ENCODE results near the gene USP22.

USP22 gene

GRCh38 chr17:21037117-21037803, 5.6 kb downstream of the USP22 start:
- no peak overlapping the region for H3K4me3 Mint-ChIP-seq
- peak overlapping the region; percentile 36 for H3K27ac Mint-ChIP-seq
- no peaks in the 10 kb centered on the region for H3K27me3 Mint-ChIP-seq
- peaks cover 44% of the 10 kb centered on the region for H3K36me3 Mint-ChIP-seq
- no peaks in the 10 kb centered on the region for H3K9me3 Mint-ChIP-seq
- peaks cover 76% of the 10 kb centered on the region for H3K4me1 Mint-ChIP-seq
- CTCF ChIA-PET, result interaction anchor here (1.1 kb wide), 1 partner anchor 62 kb away, joined by 3 read pairs; no protein-coding TSS in a partner anchor
- no peak for DNase-seq

- H3K4me3 Mint-ChIP-seq, result peak overlapping the region; percentile 23
- no peaks in the 10 kb centered on the region for H3K27me3 Mint-ChIP-seq
- no peaks in the 10 kb centered on the region for H3K9me3 Mint-ChIP-seq
- CTCF ChIA-PET, result interaction anchor here (1.1 kb wide), 1 partner anchor 63 kb away, joined by 3 read pairs; no protein-coding TSS in a partner anchor
- DNase-seq, result no peak
- H3K27ac Mint-ChIP-seq, result peak overlapping the region; percentile 84
- peaks cover 43% of the 10 kb centered on the region for H3K36me3 Mint-ChIP-seq
- peaks cover 83% of the 10 kb centered on the region for H3K4me1 Mint-ChIP-seq
Observed at GRCh38 chr17:21036361-21036881, 6.4 kb downstream of the USP22 start.

- no peaks in the 10 kb centered on the region for H3K9me3 Mint-ChIP-seq
- H3K27me3 Mint-ChIP-seq, result no peaks in the 10 kb centered on the region
- peaks cover 41% of the 10 kb centered on the region for H3K36me3 Mint-ChIP-seq
- H3K4me1 Mint-ChIP-seq, result peaks cover 82% of the 10 kb centered on the region
- CTCF ChIA-PET, result interaction anchor here (2.1 kb wide), 1 partner anchor 8 kb away, joined by 17 read pairs; the partner anchor contains the start of gene USP22
- H3K27ac Mint-ChIP-seq, result peak overlapping the region; percentile 84
- H3K4me3 Mint-ChIP-seq, result peak overlapping the region; percentile 71
- no peak for DNase-seq
Observed at GRCh38 chr17:21035406-21035805, 7.4 kb downstream of the USP22 start.

GRCh38 chr17:21034340-21035235, 8.2 kb downstream of the USP22 start:
- Mint-ChIP-seq H3K27me3 (no peaks in the 10 kb centered on the region), H3K27ac (peak overlapping the region; percentile 84), H3K9me3 (no peaks in the 10 kb centered on the region), H3K4me1 (peaks cover 81% of the 10 kb centered on the region), H3K4me3 (peak overlapping the region; percentile 71), H3K36me3 (peaks cover 40% of the 10 kb centered on the region)
- DNase-seq, result peak; percentile 66
- CTCF ChIA-PET, result interaction anchor here (1.0 to 2.1 kb wide), 2 partner anchors 9 to 244 kb away, joined by 3 to 17 read pairs; partner anchors contain the start of gene USP22

- peaks cover 84% of the 10 kb centered on the region for H3K4me1 Mint-ChIP-seq
- DNase-seq, result no peak
- H3K4me3 Mint-ChIP-seq, result peak overlapping the region; percentile 71
- no peaks in the 10 kb centered on the region for H3K27me3 Mint-ChIP-seq
- H3K27ac Mint-ChIP-seq, result peak overlapping the region; percentile 84
- peaks cover 47% of the 10 kb centered on the region for H3K36me3 Mint-ChIP-seq
- CTCF ChIA-PET, result interaction anchor here (0.7 to 2.1 kb wide), 2 partner anchors 10 to 1385 kb away, joined by 4 to 17 read pairs; partner anchors contain the start of genes ALDH3A2 and USP22
- H3K9me3 Mint-ChIP-seq, result no peaks in the 10 kb centered on the region
Observed at GRCh38 chr17:21033350-21033749, 9.5 kb downstream of the USP22 start.

- Mint-ChIP-seq H3K27ac (no peak overlapping the region), H3K27me3 (no peaks in the 10 kb centered on the region), H3K4me3 (no peak overlapping the region), H3K9me3 (no peaks in the 10 kb centered on the region), H3K36me3 (peaks cover 50% of the 10 kb centered on the region), H3K4me1 (peaks cover 80% of the 10 kb centered on the region)
- CTCF ChIA-PET, result interaction anchor here (0.6 to 1.7 kb wide), 3 partner anchors 12 to 283 kb away, joined by 3 to 5 read pairs (median 3); partner anchors contain the start of gene USP22
- no peak for DNase-seq
Observed at GRCh38 chr17:21031756-21032396, 10.9 kb downstream of the USP22 start.

- Mint-ChIP-seq H3K4me3 (no peak overlapping the region), H3K36me3 (peaks cover 47% of the 10 kb centered on the region), H3K27ac (no peak overlapping the region), H3K9me3 (no peaks in the 10 kb centered on the region), H3K27me3 (no peaks in the 10 kb centered on the region), H3K4me1 (peaks cover 69% of the 10 kb centered on the region)
- DNase-seq, result no peak
- CTCF ChIA-PET, result interaction anchor here (1.7 kb wide), 1 partner anchor 13 kb away, joined by 5 read pairs; the partner anchor contains the start of gene USP22
Observed at GRCh38 chr17:21030375-21030774, 12.4 kb downstream of the USP22 start.

GRCh38 chr17:21029515-21029914, 13.3 kb downstream of the USP22 start:
- H3K4me1 Mint-ChIP-seq, result peaks cover 68% of the 10 kb centered on the region
- peaks cover 48% of the 10 kb centered on the region for H3K36me3 Mint-ChIP-seq
- no peaks in the 10 kb centered on the region for H3K27me3 Mint-ChIP-seq
- DNase-seq, result no peak
- CTCF ChIA-PET, result no interaction called here
- no peaks in the 10 kb centered on the region for H3K9me3 Mint-ChIP-seq
- H3K27ac Mint-ChIP-seq, result no peak overlapping the region
- no peak overlapping the region for H3K4me3 Mint-ChIP-seq

GRCh38 chr17:21029036-21029435, 13.8 kb downstream of the USP22 start:
- H3K4me3 Mint-ChIP-seq, result no peak overlapping the region
- H3K27ac Mint-ChIP-seq, result peak overlapping the region; percentile 45
- no peak for DNase-seq
- peaks cover 68% of the 10 kb centered on the region for H3K4me1 Mint-ChIP-seq
- H3K27me3 Mint-ChIP-seq, result no peaks in the 10 kb centered on the region
- CTCF ChIA-PET, result interaction anchor here (1.2 kb wide), 1 partner anchor 13 kb away, joined by 3 read pairs; no protein-coding TSS in a partner anchor
- H3K9me3 Mint-ChIP-seq, result no peaks in the 10 kb centered on the region
- H3K36me3 Mint-ChIP-seq, result peaks cover 49% of the 10 kb centered on the region

GRCh38 chr17:21028192-21028591, 14.6 kb downstream of the USP22 start:
- H3K27me3 Mint-ChIP-seq, result no peaks in the 10 kb centered on the region
- H3K36me3 Mint-ChIP-seq, result peaks cover 49% of the 10 kb centered on the region
- CTCF ChIA-PET, result interaction anchor here (1.0 to 1.2 kb wide), 2 partner anchors 13 to 15 kb away, joined by 3 read pairs; partner anchors contain the start of gene USP22
- no peak overlapping the region for H3K27ac Mint-ChIP-seq
- H3K4me3 Mint-ChIP-seq, result no peak overlapping the region
- no peaks in the 10 kb centered on the region for H3K9me3 Mint-ChIP-seq
- H3K4me1 Mint-ChIP-seq, result peaks cover 67% of the 10 kb centered on the region
- no peak for DNase-seq

- peaks cover 62% of the 10 kb centered on the region for H3K4me1 Mint-ChIP-seq
- CTCF ChIA-PET, result no interaction called here
- no peaks in the 10 kb centered on the region for H3K9me3 Mint-ChIP-seq
- H3K4me3 Mint-ChIP-seq, result no peak overlapping the region
- no peak overlapping the region for H3K27ac Mint-ChIP-seq
- H3K36me3 Mint-ChIP-seq, result peaks cover 50% of the 10 kb centered on the region
- no peak for DNase-seq
- no peaks in the 10 kb centered on the region for H3K27me3 Mint-ChIP-seq
Observed at GRCh38 chr17:21027031-21027430, 15.8 kb downstream of the USP22 start.

- Mint-ChIP-seq H3K4me3 (no peak overlapping the region), H3K36me3 (peaks cover 60% of the 10 kb centered on the region), H3K27ac (no peak overlapping the region), H3K4me1 (peaks cover 53% of the 10 kb centered on the region), H3K9me3 (no peaks in the 10 kb centered on the region), H3K27me3 (no peaks in the 10 kb centered on the region)
- CTCF ChIA-PET, result interaction anchor here (1.1 kb wide), 1 partner anchor 18 kb away, joined by 4 read pairs; no protein-coding TSS in a partner anchor
- no peak for DNase-seq
Observed at GRCh38 chr17:21025451-21025850, 17.4 kb downstream of the USP22 start.

- no peak overlapping the region for H3K4me3 Mint-ChIP-seq
- H3K9me3 Mint-ChIP-seq, result no peaks in the 10 kb centered on the region
- CTCF ChIA-PET, result interaction anchor here (1.2 kb wide), 1 partner anchor 20 kb away, joined by 4 read pairs; no protein-coding TSS in a partner anchor
- H3K36me3 Mint-ChIP-seq, result peaks cover 68% of the 10 kb centered on the region
- no peaks in the 10 kb centered on the region for H3K27me3 Mint-ChIP-seq
- peak overlapping the region; percentile 73 for H3K27ac Mint-ChIP-seq
- no peak for DNase-seq
- peaks cover 44% of the 10 kb centered on the region for H3K4me1 Mint-ChIP-seq
Observed at GRCh38 chr17:21024024-21024423, 18.8 kb downstream of the USP22 start.
